WTC11 (cell line): Measurements from ENCODE around the gene SPN.

Experiments
- CBFB ChIP-seq: sonication (generic); formaldehyde crosslinking; IDR thresholded peaks from 2 replicates; pipeline ENCODE4 v1.8.1; 2022; ENCODE audit warnings: mild to moderate bottlenecking, low read depth, missing genetic modification reagents
- CTCF ChIP-seq: fragments of 200-600 bp; IDR thresholded peaks from 2 replicates; pipeline ENCODE4 v1.8.0; 2022; ENCODE audit warnings: antibody characterized with exemption
- EMX1 ChIP-seq: fragments of 250-450 bp; sonication (Bioruptor Pico); IDR thresholded peaks from 2 replicates; pipeline ENCODE4 v1.8.0; 2021; ENCODE audit warnings: mild to moderate bottlenecking

- no peak for TF ChIP-seq CTCF
- TF ChIP-seq EMX1 (CRISPR knock-in tag): no peak
- TF ChIP-seq CBFB (CRISPR knock-in tag): no peak
Observed at GRCh38 chr16:29686740-29687332, 23.8 kb downstream of the SPN start.
